DMS153 (cell line): ENCODE measurements around the gene PLCB4.
"Not testable (repeated sequence)": the region's sequence is repeated elsewhere in the genome, so short reads cannot be mapped to it uniquely, and the experiment has no call there.

Experiments used
- DNase-seq: peaks from one replicate; lab custom pipeline; 2025; lab: John Stamatoyannopoulos, UW

Gene PLCB4

DNA sequence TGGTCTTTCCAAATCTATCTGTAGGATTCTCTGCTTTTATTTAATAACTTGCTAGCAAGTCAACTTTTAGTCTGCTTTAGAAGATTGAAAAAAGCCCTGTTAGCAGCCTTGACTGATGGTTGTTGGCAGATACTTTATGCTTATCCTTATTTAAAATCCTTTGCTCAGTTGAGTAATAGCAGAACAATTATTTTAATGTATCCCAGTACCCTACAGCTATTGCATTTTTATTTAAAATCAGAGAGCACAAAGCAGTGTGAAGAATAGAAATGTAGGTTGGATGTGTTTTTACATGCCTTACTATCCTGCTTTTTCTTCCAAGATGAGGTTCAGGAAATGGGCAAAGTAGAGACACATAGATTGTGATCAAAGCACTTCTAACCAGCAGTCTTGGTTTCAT is 298.4 kb downstream of the PLCB4 start:
- no peak for DNase-seq

DNA sequence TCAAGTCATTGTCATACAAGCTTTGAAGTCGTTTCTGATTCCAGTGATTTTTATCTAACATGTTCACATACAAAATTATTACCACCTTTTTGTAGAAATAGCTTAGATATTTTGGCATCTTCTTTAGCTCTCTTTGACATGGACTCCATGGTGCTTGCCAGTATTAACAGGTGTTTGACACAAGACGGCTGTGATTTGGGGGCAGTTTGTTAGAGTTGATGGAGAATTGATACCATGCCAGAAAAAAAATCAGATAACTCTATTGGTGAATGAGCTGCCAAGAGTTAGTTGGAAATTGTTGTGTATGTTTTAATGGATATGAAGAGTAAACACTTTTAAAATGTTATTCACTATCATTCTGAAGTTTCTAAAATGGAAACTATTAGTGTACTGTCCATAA is 298.9 kb downstream of the PLCB4 start:
- no peak for DNase-seq

DNA sequence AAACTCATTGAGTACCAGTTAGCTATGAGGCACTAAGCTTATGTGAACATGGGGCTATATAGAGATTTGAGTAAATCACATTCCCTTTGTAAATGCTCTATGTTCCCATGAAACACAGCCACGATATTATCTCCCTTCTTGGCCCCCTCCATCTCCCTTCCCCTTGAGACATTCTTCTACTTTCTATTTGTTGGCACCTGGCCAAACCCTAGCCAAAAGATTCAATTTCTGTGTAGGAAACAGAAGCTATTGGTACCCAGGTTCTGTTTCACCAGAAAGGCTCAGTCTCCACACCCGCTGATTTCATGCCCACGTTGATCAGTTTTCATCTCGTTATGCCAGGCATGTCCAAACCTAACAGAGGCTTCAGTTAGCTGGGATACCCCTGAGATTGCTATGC is 300.0 kb downstream of the PLCB4 start:
- no peak for DNase-seq

DNA sequence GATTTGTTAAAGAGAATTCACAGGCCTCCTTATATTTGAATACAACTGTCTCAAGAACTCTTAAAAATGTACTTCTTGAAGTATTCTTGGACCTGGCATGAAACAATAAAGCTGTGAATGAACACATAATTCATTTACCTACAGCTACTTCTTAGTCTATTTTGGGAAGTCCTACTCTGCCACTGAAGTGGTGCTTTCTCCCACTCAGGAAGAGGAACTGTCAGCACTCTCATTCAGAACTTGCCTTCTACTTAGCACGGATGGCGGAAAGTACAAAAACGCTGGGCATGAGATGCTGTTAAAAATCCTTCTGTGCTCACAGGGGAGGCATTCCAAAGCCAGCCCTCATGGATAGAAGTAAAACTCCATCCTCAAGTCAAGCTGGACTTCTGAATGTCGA is 300.7 kb downstream of the PLCB4 start:
- no peak for DNase-seq

DNA sequence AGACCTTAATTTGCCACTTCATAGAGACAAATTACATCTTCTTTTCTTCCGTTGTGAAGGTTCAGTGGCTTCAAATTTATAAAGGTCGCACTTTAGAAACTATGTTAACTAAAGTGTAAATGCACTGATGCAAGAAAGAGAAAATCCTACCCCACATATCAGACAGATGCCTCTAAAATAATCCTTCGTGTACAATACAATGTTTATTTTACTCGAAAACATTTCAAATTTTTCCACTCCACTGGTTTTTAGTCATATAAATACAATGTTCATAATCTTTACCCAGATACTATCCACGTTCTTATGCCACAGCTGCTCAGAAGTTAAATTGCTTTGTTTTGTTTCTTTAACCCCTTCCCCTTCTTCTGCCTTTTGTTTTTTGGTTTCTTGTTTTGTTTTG is 305.2 kb downstream of the PLCB4 start:
- DNase-seq, result no peak

DNA sequence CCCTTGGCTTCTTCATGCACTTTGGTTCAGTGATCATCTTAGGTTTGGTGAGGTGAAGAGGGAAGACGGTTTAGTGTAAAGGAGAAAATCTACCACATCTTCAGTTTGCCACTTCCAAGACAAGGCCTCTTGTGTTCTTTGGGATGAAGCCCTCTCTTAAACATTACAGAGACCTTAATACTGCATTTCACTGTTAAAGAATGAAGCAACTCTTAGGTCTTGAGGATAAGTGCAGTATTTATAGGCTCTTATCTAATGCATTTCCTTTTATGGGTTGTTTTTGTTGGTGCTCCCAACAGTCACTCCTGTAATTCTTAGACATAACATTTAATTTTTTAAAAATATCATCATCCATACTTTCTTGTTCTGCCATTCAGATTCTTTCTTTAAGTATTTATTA is 305.6 kb downstream of the PLCB4 start:
- no peak for DNase-seq

DNA sequence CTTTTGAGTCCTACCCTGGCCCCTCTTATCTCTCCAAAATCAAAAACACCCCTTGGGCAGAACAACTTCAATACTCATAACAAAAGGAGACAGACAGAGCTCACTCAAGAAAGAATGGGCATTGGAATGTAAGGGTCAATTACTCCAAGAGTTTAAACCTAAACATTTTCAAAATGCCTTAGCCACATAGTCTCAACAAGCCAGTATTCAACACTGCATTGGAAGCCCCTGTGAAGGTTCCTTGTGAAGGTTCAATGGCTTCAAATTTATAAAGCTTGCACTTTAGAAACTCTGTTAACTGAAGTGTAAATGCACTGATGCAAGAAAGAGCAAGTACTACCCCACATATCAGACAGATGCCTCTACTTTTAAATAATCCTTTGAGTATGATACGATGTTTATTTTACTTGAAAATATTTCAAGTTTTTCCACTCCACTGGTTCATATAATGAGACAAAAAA is 306.4 kb downstream of the PLCB4 start:
- DNase-seq, result no peak

DNA sequence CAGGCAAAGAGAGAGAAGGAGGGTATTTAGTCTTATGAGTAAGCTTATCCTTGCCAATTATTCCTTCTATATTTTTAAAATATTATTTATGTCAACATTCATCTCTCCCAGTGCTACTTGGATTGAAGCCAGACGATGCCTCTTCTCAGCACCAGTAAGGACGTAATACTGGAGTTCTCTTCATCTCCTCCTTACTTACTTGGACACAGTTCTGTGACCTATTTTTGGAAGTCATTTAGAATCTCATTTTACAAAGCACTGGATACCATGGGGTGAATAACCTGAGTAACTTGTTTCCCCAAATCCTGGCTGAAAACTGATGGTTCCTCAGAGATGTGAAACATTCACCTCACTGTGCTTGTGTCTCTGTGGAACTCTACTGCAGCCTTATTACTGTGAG is 308.1 kb downstream of the PLCB4 start:
- no peak for DNase-seq

DNA sequence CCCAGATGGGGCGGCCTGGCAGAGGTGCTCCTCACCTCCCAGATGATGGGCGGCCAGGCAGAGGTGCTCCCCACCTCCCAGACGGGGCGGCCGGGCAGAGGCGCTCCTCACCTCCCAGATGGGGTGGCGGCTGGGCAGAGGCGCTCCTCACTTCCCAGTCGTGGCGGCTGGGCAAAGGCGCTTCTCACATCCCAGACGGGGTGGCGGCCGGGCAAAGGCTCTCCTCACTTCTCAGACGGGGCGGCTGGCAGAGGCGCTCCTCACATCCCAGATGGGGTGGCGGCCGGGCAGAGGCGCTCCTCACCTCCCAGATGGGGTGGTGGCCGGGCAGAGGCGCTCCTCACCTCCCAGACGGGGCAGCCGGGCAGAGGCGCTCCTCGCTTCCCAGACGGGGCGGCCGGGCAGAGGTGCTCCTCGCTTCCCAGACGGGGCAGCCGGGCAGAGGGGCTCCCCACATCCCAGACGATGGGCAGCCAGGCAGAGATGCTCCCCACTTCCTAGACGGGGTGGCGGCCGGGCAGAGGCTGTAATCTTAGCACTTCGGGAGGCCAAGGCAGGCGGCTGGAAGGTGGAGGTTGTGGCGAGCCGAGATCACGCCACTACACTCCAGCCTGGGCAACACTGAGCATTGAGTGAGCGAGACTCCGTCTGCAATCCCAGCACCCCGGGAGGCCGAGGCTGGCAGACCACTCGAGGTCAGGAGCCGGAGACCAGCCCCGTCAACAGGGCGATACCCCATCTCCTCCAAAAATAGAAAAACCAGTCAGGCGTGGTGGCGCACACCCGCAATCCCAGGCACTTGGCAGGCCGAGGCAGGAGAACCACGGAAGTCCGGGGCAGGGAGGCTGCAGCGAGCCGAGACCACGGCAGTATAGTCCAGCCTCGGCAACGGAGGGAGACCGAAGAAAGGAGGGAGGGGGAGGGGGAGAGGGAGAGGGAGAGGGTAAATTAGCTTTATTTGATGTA is 316.7 kb downstream of the PLCB4 start:
- not testable (repeated sequence) for DNase-seq

DNA sequence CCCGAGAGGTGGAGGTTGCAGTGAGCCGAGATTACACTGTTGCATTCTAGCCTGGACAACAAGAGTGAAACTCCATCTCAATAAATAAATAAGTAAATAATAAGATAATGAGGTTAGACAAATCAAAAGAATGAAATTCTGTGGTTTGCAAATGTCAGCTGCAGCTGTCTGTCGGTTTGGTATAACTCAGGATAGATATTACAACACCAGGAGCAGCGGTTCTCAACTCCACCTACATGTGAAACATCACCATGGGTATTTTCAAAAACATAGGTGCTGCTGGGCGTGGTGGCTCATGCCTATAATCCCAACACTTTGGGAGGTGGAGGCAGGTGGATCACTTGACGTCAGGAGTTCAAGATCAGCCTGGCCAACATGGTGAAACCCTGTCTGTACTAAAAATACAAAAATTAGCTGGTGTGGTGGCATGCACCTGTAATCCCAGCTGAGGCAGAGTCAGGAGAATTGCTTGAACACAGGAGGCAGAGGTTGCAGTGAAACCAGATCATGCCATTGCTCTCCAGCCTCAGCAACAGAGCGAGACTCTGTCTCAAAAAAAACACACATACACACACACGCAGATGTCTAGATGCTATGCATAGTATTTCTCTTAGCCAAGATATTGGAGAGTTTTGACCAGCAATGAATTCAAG is 319.4 kb downstream of the PLCB4 start:
- no peak for DNase-seq

DNA sequence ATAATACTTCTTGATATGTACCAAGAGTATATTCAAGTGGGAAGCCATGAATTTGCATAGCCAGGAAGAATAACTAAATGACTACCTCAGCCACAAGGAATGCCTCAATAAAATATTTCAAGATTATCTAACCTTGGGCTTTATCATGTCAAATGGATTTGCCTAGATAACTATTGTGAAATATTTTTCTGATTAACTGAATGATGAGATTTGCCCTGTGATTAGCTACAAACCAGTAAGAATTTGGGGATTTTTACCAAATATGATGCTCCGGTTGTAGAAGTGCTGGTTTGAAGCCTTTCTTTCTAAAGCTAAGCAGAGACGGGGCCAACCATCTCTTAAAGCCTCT is 319.9 kb downstream of the PLCB4 start:
- no peak for DNase-seq

DNA sequence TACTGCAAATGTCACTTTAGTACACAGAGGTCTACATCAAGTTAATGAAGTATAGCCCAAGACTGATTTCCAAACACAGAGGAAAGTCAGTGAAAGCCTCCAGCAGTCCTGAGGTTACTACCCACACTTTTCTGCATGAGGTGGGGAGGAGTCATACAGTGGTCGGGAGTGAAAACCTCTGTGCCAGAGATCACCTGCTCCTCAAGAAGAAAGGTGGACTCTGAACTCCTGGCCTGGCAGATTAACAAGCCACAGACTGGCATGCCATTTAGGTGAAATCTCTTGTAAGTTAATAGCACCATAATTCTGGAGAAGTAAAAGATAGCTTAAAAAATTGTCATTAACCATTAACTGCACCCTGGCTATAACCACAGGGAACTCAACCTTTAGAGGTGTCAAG is 320.5 kb downstream of the PLCB4 start:
- DNase-seq, result no peak

DNA sequence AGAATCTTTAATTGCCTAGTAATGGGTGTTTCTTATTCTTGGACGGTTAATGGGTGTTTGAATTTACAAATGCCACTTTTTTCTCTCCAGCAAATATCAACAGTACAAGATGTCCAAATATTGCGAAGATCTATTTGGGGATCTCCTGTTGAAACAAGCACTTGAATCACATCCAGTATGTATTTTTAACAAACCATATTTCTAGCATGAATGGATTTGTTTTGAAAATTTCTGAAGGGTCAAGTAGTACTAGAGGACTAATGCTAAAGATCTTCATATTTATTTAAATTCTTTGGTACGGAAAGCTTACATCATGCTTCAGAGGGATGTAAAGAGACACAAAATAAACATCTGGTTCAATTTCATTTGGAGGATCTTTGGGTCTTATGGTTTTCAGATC is 321.6 kb downstream of the PLCB4 start:
- DNase-seq, result no peak

DNA sequence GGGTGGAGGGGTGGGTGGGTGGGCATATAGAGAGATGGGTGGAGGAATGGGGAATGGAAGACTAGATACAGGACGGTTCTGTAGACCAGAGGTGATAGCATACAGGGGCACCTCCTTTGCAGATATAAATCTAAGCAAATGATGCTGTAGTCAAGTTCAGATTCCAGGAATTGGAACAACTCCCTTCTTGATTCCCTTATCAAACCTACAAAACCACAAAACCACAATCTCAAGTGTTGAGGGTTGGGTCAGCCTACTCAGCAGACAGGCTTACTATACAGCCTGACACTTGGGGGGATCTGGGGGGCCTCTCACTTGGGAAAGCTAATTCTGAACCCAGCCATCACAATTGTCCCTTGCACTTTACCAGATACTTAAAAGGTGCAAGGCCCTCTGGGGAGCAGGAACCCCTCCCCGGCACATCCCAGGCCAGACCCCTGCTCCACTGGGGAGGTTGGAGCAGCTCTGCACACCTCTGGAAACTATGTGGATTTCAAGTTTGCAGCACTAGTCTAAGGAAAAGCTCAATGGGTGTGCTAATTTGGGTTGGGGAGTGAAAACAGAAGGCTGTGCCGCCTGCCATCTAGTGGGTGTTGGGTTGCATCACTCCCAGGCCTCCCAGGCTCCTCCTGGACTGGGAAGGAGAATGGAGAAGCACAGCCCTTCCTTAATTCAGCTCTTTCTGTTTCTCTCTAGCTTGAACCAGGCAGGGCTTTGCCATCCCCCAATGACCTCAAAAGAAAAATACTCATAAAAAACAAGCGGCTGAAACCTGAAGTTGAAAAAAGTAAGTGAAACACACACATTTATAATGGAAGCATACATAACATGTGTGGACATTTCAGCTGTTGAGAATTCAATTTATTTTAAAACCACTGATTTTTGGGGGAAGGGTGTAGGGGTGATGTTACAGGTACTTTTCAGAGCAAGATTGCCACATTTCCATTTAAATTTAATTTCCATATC is 324.3 kb downstream of the PLCB4 start:
- DNase-seq, result peak; percentile 27

DNA sequence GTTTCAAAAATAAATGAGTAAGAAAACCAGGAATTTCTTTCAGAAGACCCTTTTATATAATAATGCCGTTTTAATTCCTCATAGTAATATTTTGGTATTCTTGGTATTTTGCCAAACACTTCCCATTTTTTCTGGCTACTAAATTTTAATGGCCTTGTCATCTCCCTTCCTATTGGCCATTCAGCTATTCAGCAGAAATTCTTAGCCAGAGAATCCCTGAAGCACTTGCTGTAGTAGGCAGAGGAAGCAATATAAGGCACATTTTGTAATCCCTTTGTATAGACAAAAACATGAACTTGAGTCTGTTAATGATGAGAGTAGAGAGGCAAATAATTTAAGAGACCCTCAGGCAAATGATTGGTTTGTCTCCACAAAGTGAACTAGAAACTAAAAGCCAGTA is 327.1 kb downstream of the PLCB4 start:
- no peak for DNase-seq

DNA sequence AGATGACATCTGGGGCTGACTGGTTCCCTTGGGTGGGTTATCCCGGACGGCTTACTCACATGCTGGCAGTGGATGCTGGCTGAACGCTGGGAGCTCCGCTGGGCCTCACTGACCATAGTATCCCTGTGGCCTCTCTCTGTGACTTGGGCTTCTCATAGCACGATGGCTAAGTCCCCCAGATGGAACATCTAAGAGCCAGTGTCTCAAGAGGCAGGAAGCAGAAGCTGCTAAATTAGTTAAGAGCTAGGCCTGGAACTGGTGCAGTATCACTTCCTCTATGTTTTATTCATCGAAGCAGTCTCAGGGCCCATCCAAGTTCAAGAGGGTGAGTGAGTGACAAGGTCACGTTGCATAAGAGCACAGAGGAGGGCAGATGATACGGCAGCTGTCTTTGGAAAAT is 329.0 kb downstream of the PLCB4 start:
- no peak for DNase-seq

DNA sequence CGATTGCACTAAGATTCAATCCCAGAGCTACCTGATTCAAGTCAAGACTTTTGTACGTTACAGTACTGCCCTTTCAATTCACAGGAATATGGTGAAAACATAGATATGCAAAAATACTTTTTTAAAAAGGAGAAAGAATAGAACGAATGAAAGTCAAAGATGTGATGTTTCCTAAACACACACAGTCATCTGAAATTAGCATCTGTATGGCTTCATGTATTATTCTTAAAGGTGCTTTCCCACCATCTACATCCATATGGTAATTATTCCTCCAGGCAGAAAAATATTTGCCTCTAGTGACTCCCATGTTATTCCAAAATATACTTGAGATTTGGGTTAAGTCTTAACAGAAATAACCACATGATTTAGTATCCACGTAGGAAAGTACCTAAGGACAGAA is 330.0 kb downstream of the PLCB4 start:
- DNase-seq, result no peak

DNA sequence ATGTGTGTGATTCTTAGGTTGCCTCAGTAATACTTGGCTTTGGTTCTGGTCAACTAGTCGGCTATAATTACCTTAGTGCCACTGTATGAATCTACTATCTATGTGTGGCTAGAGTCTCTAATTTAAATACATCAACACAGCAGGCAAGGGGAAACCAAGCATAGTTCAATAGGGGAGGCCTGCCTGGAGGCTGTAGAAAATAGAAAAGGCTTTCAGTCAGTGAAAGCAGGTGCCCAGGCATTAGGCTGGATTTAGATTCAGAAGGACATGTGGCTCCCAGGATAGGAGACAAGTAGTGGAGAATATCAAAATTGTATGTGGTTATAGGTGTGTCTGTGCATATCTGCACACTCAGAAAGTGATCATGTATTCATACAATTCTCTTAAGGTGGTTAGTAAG is 330.4 kb downstream of the PLCB4 start:
- DNase-seq, result no peak

DNA sequence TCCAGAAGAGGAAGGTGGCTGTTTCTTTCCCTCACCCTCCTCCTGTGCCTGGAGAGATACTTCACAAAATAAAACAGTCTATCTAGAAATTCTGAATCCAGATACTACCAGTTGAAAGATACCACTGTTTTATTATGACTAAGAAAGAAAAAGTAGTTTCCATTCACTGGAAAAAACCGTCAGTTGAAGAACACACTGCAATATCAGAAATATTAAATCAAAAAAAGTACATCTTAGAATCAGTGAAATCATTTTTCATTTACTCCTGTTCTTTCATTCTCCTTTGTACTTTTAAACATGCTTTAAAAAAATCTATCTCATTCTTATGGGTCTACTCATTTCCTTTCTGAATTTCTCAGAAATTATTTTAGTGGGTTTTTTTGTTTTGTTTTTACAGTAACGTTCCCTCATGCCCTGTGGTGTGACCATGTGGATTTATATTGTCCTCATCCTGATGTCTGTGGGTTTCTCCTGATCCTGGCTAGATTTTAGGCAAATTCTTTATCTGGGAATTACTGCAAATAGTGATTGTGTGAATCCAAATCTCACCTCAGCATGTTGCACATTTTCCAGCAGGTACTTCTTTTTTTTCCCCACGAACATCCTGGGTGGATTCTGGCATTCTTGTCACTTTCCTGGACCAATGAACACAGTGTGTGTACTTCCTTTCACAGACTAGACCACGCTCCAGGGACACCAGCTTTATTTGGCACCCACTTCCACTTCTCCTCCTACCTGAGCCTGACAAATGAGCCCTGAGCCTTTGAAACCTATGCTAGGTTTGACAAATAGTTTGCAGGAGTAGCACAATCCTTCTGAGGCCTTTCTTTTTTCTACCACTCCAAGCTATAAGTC is 331.5 kb downstream of the PLCB4 start:
- DNase-seq, result no peak

DNA sequence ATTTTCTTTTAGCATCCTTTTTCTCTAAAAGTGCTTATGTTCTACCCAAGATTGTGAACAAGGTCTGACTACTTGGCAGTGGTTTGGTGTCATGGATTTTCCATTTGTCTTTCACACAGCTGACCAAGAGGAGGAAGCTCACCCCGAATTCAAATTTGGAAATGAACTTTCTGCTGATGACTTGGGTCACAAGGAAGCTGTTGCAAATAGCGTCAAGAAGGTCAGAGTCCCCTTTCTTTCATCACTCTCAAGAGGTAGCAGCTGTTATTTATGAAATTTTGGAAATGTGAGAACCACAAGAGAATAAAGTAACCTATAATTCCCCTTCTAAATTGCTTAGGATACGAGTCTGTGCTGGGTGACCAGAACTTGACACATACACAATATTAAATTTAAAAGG is 332.5 kb downstream of the PLCB4 start:
- no peak for DNase-seq

DNA sequence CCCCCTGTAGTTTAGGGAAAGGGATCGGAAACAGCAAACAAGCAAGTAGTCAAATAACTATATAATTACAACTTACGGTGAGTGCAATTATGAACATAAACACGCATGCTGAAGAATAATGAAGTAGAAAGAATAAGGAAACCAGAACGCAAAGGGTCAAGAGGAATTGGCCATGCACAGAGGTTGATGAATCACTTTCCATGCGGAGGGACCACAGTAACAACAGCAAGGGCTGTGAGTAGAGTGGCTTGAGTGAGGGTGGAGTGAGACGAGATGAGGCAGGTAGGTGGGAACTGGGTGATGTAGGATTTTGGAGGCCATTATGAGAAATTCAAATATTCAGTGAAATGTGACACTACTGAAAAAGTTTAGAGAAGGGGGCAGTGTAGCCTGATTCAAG is 333.3 kb downstream of the PLCB4 start:
- DNase-seq, result no peak
